GM12891 (cell line): ENCODE measurements around the gene PRKD3.

Experiments used
- DNase-seq: peaks from one replicate; pipeline ENCODE4 v3.0.0; 2011; ENCODE audit warnings: low spot score; ENCODE audit not compliant: insufficient read length
- FAIRE-seq: peaks from 2 replicates; lab custom pipeline; 2011; peaks lifted over from hg19 to GRCh38; lab: Jason Lieb, UNC
- PAX5 ChIP-seq: IDR thresholded peaks from 2 replicates; pipeline ENCODE4 v1.6.1; 2011; ENCODE audit warnings: low read length, moderate library complexity, mild to moderate bottlenecking; ENCODE audit not compliant: insufficient read depth, severe bottlenecking
- POLR2A ChIP-seq: IDR thresholded peaks from 2 replicates; pipeline ENCODE4 v1.6.1; 2011; ENCODE audit warnings: low read depth, low read length, control low read depth
- POLR2AphosphoS5 ChIP-seq: IDR thresholded peaks from 2 replicates; pipeline ENCODE4 v1.6.1; 2011; ENCODE audit warnings: low read depth, low read length, control low read depth
- POU2F2 ChIP-seq: IDR thresholded peaks from 2 replicates; pipeline ENCODE4 v1.6.1; 2011; ENCODE audit warnings: low read depth, mild to moderate bottlenecking, control low read depth, low read length, moderate library complexity
- SPI1 ChIP-seq: IDR thresholded peaks from 2 replicates; pipeline ENCODE4 v1.6.1; 2011; ENCODE audit warnings: low read depth, low read length, control low read depth
- TAF1 ChIP-seq: IDR thresholded peaks from 2 replicates; pipeline ENCODE4 v1.6.1; 2011; ENCODE audit warnings: low read depth, low read length, control low read depth

Gene PRKD3

DNA sequence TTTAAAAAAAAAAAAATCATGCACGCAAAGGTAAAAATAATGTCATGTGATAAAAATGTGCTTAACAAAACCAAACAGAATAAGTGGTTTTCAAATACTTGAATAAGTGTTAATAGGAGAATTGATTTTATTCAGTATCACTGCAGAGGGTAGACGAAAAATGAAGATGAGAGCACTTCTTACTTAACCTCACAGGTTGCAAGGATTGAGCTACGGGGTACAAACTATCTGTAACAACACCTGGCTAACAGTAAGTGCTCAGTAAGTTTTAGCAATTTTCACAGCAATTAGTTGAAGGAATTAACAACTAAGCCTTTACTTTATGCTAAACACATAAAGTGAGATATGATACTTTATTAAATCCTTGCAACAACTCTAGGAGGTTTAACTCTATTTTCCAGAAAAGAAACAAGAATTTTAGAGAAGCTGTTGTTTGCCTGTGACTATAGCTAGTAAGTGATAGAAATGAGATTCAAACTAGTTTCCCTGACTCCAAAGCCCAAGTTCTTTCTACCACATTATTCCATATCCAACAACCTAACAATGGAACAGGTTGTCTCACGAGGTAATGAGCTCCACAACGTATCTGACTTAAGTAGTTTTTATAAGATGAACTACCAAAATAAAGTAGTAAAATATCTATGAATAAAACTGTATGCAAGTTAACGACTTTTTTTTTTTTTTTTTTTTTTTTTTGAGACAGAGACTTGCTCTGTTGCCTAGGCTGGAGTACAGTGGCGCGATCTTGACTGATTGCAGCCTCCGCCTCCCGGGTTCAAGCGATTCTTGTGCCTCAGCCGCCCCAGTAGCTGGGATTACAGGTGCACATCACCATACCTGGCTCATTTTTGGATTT, 4.7 kb downstream of the PRKD3 start:
- TF ChIP-seq TAF1, result no peak
- TF ChIP-seq POU2F2, result no peak
- TF ChIP-seq POLR2A, result no peak
- no peak for TF ChIP-seq POLR2AphosphoS5
- no peak for TF ChIP-seq SPI1
- no peak for TF ChIP-seq PAX5
- FAIRE-seq (no peak), DNase-seq (no peak)

DNA sequence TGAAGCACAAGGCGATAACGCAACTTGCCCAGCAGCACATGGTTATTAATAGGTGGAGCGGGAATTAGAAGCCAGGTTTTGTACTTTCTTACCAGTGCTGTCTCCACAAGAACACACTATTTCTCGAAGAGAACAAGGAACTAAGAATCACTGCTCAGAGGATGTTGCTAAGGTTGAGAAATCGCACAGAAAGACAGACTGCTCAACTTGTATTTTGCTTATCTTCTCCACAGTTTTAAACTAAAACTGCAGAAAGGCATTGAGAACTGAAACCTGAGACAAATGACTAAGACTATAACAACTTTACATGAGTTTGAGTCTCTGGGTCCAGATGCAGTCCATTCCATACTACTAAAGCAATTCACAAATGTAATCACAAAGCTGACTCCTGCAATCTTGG, 6.2 kb downstream of the PRKD3 start:
- FAIRE-seq (peak; percentile 80), DNase-seq (no peak)
- TF ChIP-seq SPI1 (peak; percentile 76), POU2F2 (no peak)

DNA sequence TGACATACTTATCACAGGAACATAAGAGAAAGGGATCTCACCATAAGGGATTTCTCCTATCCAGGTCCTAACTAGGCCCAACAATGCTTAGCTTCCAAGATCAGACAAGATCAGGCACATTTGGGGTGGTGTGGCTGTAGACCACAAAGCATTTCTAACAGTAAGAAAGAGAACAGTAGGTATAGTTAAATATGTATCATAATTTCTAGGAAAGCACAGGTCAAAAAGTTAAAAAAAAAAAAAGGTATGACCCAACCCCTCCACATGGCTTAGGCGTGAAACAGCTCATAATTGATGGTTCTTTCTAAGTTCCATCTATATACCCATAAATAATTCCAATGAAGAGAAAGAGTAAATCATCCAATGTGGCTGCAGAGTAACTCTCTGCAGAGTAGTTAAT, 6.9 kb downstream of the PRKD3 start:
- FAIRE-seq (no peak), DNase-seq (no peak)
- TF ChIP-seq POLR2AphosphoS5, result no peak
- no peak for TF ChIP-seq POLR2A
- no peak for TF ChIP-seq POU2F2
- no peak for TF ChIP-seq PAX5
- no peak for TF ChIP-seq TAF1
- TF ChIP-seq SPI1, result no peak

DNA sequence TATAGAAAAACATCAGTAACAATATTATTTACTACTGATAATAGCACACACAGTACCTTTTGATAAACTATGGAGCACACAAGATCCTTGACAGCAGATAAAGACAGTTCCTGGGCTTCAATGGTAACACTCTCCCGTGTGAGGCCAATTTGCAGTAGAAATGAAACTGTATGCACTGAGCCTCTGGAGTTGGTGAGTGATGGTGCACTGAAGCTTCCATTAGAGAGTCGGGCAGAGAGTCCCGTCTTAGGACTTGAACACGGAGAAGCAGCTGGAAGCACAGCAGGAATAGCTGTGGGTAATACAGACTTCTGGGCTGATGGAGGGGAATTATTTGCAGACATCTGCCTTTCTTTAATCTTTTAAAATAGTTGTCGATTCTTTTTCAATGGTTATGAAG, 8.5 kb downstream of the PRKD3 start:
- TF ChIP-seq TAF1 (no peak), POLR2A (no peak), POU2F2 (no peak), PAX5 (no peak), SPI1 (no peak), POLR2AphosphoS5 (no peak)
- FAIRE-seq, result no peak
- DNase-seq, result no peak

DNA sequence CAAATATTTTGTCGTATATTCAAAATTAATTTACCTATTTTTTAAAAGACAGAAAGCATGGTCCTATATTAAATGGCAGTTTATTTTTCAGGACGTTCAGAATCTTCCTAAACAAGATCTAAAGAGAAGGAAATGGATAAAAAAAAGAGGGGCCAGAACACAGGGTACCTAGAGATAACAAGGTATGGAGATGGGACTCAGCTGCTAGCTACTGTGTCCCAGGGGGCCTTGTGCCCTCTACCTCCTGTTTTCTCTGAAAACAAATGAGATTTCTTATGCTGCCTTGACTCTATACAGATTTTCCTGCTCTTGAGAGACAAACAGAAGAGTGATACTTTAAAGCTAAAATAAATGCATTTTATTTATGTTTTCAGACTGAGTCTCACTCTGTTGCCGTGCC, 9.3 kb downstream of the PRKD3 start:
- no peak for FAIRE-seq

DNA sequence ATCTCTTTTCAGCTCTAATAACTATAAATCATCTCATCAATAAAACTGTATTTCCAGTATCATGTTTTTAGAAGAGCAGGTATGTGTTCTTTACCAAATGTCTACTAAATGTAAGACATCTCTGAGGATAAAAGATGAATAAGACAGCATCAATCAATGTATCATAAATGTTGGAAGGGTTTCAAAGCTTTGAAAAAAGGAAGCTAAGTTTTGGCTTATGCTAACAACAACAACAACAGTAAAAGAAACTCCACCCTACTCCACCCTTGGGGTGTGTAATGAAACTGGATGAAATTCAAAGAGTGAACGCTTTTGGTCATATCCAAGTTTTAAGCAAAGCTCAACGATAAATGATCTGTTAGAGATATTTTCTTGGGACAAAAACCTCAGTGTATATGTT, 17.1 kb downstream of the PRKD3 start:
- no peak for FAIRE-seq
- no peak for DNase-seq
- no peak for TF ChIP-seq POLR2A
- TF ChIP-seq POLR2AphosphoS5, result no peak
- no peak for TF ChIP-seq POU2F2
- no peak for TF ChIP-seq TAF1
- TF ChIP-seq SPI1, result no peak
- TF ChIP-seq PAX5, result no peak

More for the DNA sequence above, 9.3 kb downstream of the PRKD3 start:
- TF ChIP-seq POLR2A (no peak), POLR2AphosphoS5 (no peak), POU2F2 (no peak), TAF1 (no peak)
- DNase-seq, result no peak

DNA sequence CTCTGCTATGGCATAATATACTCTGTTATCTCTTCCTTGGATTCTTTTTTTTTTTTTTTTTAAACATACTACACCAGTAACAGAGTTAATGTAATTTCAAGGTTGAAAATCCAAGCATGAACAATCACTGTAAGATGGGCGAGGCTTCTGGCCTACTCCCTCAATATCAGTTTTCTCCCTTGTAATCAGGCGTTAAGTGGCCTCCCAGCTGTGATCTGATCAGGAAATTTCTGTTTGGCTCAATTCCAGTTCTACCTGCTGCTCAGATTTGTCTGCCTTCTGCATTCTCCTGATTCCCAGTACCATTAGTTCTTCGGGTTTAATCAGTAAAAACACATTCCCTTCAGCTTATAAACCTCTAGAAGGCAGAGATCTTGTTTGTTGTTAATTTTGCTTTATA, 18.6 kb downstream of the PRKD3 start:
- TF ChIP-seq TAF1 (no peak), POLR2AphosphoS5 (no peak), POU2F2 (no peak), PAX5 (no peak), POLR2A (no peak), SPI1 (no peak)
- FAIRE-seq (no peak), DNase-seq (no peak)

DNA sequence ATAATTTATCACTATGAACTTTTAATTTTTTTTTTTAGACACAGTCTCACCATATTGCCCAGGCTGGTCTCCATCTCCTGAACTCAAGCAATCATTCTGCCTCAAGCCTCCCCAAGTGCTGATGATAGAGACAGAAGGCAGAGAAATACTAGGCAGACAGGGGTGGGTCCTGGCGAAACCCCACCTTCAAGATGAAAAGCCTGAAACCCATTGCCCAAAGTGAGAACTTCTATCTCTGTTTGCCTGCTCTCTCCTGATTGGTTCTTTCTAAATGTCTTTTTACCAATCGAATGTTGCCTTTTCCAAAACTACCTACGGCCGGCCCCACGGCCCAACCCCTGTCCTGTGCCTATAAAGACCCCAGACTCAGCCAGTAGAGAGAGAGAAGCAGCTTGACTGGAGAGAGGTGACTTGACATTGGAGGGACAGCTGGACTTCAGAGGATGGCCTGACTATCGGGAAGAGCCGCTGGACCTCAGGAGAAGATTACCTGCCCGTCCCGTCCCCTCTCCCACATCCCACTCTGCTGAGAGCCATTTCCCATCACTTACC, 21.9 kb downstream of the PRKD3 start:
- DNase-seq, result no peak
- FAIRE-seq, result no peak
- no peak for TF ChIP-seq POU2F2
- TF ChIP-seq POLR2A, result no peak
- TF ChIP-seq POLR2AphosphoS5, result no peak
- TF ChIP-seq SPI1, result no peak
- TF ChIP-seq TAF1, result no peak
- TF ChIP-seq PAX5, result no peak

DNA sequence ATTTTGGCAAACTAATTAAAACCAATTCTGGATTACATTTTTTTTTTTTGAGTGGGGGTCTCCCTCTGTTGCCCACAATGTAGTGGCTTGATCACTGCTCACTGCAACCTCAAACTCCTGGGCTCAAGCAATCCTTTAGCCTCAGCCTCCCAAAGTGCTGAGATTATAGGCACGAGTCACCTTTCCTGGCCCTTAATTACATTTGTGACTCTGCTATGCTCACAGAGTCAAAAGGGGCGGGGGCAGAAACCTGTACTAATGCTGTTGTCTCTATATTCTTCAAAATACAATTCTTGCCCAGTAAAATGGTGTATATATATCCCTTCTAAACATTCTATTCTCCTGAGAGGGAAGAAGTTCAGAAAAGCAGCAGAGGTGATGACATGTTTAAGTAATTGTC, 23.2 kb downstream of the PRKD3 start:
- no peak for FAIRE-seq
- no peak for DNase-seq
- TF ChIP-seq POU2F2 (no peak), PAX5 (no peak), SPI1 (no peak), POLR2AphosphoS5 (no peak), TAF1 (no peak), POLR2A (no peak)

DNA sequence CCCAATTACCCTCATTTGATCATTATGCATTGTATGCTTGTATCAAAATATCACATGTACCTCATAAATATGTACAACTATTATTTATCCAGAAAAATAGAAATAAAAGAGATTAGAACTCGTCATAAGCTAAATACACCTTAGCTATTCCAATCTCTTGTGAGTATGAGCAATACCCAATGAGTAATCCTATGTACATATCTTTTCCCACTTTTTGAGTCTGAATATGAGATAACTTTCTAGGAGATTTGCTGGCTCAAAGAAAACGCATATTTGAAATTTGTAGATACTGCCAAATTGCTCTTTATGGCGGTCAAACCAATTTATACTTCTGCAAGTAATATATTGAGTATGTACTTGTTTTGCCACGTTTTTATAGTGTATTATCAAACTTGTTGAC, 24.1 kb downstream of the PRKD3 start:
- TF ChIP-seq PAX5, result no peak
- no peak for TF ChIP-seq POU2F2
- TF ChIP-seq POLR2AphosphoS5, result no peak
- TF ChIP-seq TAF1, result no peak
- no peak for TF ChIP-seq POLR2A
- no peak for TF ChIP-seq SPI1
- FAIRE-seq, result no peak
- no peak for DNase-seq
